Measurements from ENCODE around the gene DLX1. TPM values are rescaled to one million over a fixed set of nuclear protein-coding genes. Genes with fewer than 3 reads are reported as not detected.

Gene DLX1
- total RNA-seq, 1 donor from 2014 or later, result not detected

GRCh38 chr2:172080641-172081220 lies 4.6 kb upstream of the DLX1 start:
- Histone ChIP-seq H3K4me3 (ENCODE audit: low read depth, low read length) (no peak overlapping the region), H3K36me3 (ENCODE audit: control insufficient read depth, insufficient read depth, low read length) (no peaks in the 10 kb centered on the region), H3K27me3 (ENCODE audit: control insufficient read depth, insufficient read depth, low read length) (peaks cover 47% of the 10 kb centered on the region)
- TF ChIP-seq, protein P1, sequence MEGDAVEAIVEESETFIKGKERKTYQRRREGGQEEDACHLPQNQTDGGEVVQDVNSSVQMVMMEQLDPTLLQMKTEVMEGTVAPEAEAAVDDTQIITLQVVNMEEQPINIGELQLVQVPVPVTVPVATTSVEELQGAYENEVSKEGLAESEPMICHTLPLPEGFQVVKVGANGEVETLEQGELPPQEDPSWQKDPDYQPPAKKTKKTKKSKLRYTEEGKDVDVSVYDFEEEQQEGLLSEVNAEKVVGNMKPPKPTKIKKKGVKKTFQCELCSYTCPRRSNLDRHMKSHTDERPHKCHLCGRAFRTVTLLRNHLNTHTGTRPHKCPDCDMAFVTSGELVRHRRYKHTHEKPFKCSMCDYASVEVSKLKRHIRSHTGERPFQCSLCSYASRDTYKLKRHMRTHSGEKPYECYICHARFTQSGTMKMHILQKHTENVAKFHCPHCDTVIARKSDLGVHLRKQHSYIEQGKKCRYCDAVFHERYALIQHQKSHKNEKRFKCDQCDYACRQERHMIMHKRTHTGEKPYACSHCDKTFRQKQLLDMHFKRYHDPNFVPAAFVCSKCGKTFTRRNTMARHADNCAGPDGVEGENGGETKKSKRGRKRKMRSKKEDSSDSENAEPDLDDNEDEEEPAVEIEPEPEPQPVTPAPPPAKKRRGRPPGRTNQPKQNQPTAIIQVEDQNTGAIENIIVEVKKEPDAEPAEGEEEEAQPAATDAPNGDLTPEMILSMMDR (IDR thresholded peaks at IDR 0.05; ENCODE audit: insufficient read depth, low read length, severe bottlenecking), result no peak
- no peak for DNase-seq (ENCODE audit: low read depth)
- no peak for FAIRE-seq

- FAIRE-seq (no peak), DNase-seq (ENCODE audit: low read depth) (no peak)
- peaks cover 53% of the 10 kb centered on the region for H3K27me3 ChIP-seq (ENCODE audit: control insufficient read depth, insufficient read depth, low read length)
Measured at GRCh38 chr2:172081221-172082022, 3.9 kb upstream of the DLX1 start.

GRCh38 chr2:172082105-172082943 lies 3.0 kb upstream of the DLX1 start:
- TF ChIP-seq, protein P1 (IDR thresholded peaks at IDR 0.05; ENCODE audit: insufficient read depth, low read length, severe bottlenecking), result no peak
- FAIRE-seq, result no peak
- H3K27me3 ChIP-seq (ENCODE audit: control insufficient read depth, insufficient read depth, low read length), result peaks cover 61% of the 10 kb centered on the region

More at GRCh38 chr2:172081221-172082022, 3.9 kb upstream of the DLX1 start:
- Histone ChIP-seq H3K4me3 (ENCODE audit: low read depth, low read length) (no peak overlapping the region), H3K36me3 (ENCODE audit: control insufficient read depth, insufficient read depth, low read length) (no peaks in the 10 kb centered on the region)
- TF ChIP-seq, protein P1 (IDR thresholded peaks at IDR 0.05; ENCODE audit: insufficient read depth, low read length, severe bottlenecking), result no peak

GRCh38 chr2:172082944-172083627 lies 2.2 kb upstream of the DLX1 start:
- H3K27me3 ChIP-seq (ENCODE audit: control insufficient read depth, insufficient read depth, low read length), result peaks cover 69% of the 10 kb centered on the region
- no peaks in the 10 kb centered on the region for H3K36me3 ChIP-seq (ENCODE audit: control insufficient read depth, insufficient read depth, low read length)
- TF ChIP-seq, protein P1 (IDR thresholded peaks at IDR 0.05; ENCODE audit: insufficient read depth, low read length, severe bottlenecking), result no peak
- FAIRE-seq, result no peak
- H3K4me3 ChIP-seq (ENCODE audit: low read depth, low read length), result no peak overlapping the region
- DNase-seq (ENCODE audit: low read depth), result no peak

More at GRCh38 chr2:172082105-172082943, 3.0 kb upstream of the DLX1 start:
- Histone ChIP-seq H3K36me3 (ENCODE audit: control insufficient read depth, insufficient read depth, low read length) (no peaks in the 10 kb centered on the region), H3K4me3 (ENCODE audit: low read depth, low read length) (no peak overlapping the region)
- no peak for DNase-seq (ENCODE audit: low read depth)

DNA sequence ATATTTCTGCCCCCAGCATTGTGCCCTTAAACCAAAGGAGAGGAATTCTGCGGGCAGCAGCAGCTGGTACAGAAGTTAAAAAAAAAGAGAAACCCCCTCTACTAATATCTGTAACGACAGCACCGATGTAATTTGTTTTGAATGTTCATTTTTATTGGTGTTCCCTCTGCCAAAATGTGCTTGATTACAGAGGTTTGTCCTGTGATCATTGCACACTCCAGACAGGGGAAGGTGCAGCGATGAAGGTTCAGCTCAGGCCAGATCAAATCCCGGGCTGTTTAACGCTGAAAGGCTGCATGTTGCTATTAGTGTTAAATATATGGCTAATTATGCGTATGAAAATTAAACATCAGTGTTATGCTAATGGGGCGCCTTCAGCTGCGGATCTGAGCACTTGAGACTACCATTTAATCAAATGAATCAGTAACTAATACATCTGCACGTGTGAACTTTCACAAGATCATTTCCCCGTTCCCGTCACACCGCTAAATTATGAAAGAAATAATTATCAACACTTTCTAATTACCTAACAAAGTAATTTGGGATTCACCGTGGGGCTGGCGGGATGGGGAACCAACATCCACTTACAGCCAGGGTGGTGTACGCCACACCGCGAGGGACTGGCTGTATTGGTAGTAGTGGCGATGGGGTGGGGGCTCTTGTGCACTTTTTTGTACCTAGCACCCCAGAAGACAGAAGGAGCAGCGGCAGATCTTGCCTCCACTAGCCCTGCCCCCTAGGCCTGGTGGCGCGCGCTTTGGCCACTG lies 1.5 kb upstream of the DLX1 start:
- H3K27me3 ChIP-seq (ENCODE audit: control insufficient read depth, insufficient read depth, low read length), result peaks cover 76% of the 10 kb centered on the region
- no peaks in the 10 kb centered on the region for H3K36me3 ChIP-seq (ENCODE audit: control insufficient read depth, insufficient read depth, low read length)
- TF ChIP-seq, protein P1 (IDR thresholded peaks at IDR 0.05; ENCODE audit: insufficient read depth, low read length, severe bottlenecking), result no peak
- no peak for FAIRE-seq
- H3K4me3 ChIP-seq (ENCODE audit: low read depth, low read length), result no peak overlapping the region
- no peak for DNase-seq (ENCODE audit: low read depth)

Measured in bronchial epithelial cell (primary cell).